ENCODE results near the gene ZBTB7B.
"Not testable (repeated sequence)": the region's sequence is repeated elsewhere in the genome, so short reads cannot be mapped to it uniquely, and the experiment has no call there.

GRCh38 chr1:154986736-154987135, 15.9 kb upstream of the ZBTB7B start:
- TF ChIP-seq, protein P1, sequence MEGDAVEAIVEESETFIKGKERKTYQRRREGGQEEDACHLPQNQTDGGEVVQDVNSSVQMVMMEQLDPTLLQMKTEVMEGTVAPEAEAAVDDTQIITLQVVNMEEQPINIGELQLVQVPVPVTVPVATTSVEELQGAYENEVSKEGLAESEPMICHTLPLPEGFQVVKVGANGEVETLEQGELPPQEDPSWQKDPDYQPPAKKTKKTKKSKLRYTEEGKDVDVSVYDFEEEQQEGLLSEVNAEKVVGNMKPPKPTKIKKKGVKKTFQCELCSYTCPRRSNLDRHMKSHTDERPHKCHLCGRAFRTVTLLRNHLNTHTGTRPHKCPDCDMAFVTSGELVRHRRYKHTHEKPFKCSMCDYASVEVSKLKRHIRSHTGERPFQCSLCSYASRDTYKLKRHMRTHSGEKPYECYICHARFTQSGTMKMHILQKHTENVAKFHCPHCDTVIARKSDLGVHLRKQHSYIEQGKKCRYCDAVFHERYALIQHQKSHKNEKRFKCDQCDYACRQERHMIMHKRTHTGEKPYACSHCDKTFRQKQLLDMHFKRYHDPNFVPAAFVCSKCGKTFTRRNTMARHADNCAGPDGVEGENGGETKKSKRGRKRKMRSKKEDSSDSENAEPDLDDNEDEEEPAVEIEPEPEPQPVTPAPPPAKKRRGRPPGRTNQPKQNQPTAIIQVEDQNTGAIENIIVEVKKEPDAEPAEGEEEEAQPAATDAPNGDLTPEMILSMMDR (conservative IDR thresholded peaks at IDR 0.05): not testable (repeated sequence)
- TF ChIP-seq EZH2 (IDR thresholded peaks at IDR 0.05; ENCODE audit: low read depth): not testable (repeated sequence)

Measured in PC-9 (cell line).